ENCODE results near the gene ZNF792. TPM values are rescaled to one million over a fixed set of nuclear protein-coding genes. Genes with fewer than 3 reads are reported as not detected.
"Not testable (repeated sequence)": the region's sequence is repeated elsewhere in the genome, so short reads cannot be mapped to it uniquely, and the experiment has no call there.

ZNF792 gene
- total RNA-seq, 1 donor from 2014 or later = 5.0 TPM

DNA sequence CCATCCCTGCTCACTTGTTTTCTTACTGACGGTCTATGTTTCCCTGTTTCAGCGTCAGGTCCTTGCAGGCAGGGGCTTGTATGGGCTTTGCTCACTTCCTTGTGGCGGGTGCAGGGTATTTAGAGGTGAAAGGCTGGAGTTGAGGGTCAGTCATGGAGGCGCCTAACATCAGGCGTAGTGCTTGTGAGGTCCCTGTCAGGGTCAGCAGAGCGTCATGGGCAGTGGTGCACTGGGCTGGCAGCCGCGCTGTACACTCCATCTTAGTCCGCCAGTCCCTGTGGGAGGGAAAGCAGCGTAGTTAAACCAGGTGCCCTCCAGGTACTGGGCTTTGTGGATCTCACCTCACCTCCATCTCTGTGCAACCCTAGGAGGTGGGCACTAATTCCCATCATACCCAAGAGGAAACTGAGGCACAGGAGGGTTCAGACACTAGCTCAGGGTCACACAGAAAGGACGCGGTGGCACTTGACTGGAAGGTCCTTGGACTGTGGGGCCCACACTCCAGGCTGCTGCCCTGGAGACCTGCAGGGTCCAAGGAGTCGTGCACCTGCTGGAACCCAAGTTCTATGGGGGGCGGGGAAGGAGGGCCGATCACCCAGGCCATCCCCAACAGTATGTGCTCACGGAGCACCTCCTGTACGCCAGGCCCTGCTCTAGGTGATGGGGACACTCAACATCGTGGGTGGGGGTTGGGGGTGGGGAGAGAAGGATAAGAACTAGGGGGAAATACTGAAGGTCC is 40.7 kb upstream of the ZNF792 start:
- no peak overlapping the region for H3K4me3 Mint-ChIP-seq
- intact Hi-C loops (cut with micrococcal nuclease) = no loop called here
- H3K36me3 Mint-ChIP-seq (ENCODE audit: low read depth) = peaks cover 43% of the 10 kb centered on the region
- no peaks in the 10 kb centered on the region for H3K9me3 Mint-ChIP-seq
- peaks cover 37% of the 10 kb centered on the region for H3K4me1 Mint-ChIP-seq
- no peak for DNase-seq
- no peaks in the 10 kb centered on the region for H3K27me3 Mint-ChIP-seq
- peak overlapping the region; percentile 15 for H3K27ac Mint-ChIP-seq

DNA sequence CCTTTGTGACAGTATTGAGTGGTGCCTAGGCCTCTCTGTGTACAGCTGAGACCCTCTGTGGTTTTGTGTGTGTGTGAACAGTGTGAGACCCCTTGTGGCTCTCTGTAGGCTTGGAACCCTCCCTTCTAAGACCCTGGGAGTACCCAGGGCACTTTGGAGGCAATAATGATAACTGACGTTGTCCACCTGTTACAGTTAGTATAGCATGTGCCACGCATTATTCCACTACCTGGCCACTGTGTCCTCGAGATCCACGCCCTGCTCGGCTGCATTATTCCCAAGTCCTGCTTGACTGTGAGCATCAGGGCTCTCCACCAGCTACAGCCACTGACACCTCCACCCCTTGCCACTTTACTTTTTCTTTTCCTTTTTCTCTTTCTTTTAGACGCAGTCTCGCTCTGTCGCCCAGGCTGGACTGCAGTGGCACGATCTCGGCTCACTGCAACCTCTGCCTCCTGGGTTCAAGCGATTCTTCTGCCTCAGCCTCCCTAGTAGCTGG is 38.1 kb upstream of the ZNF792 start:
- H3K4me1 Mint-ChIP-seq = peaks cover 57% of the 10 kb centered on the region
- DNase-seq = no peak
- H3K36me3 Mint-ChIP-seq (ENCODE audit: low read depth) = peaks cover 38% of the 10 kb centered on the region
- H3K4me3 Mint-ChIP-seq = peak overlapping the region; percentile 97
- peak overlapping the region; percentile 95 for H3K27ac Mint-ChIP-seq
- intact Hi-C loops (cut with micrococcal nuclease) = no loop called here
- H3K9me3 Mint-ChIP-seq = no peaks in the 10 kb centered on the region
- no peaks in the 10 kb centered on the region for H3K27me3 Mint-ChIP-seq

GRCh38 chr19:35000647-35001501 is 36.8 kb upstream of the ZNF792 start:
- Mint-ChIP-seq H3K4me1 (peaks cover 56% of the 10 kb centered on the region), H3K27ac (peak overlapping the region; percentile 95), H3K36me3 (ENCODE audit: low read depth) (peaks cover 29% of the 10 kb centered on the region), H3K27me3 (no peaks in the 10 kb centered on the region), H3K9me3 (no peaks in the 10 kb centered on the region), H3K4me3 (peak overlapping the region; percentile 97)
- intact Hi-C loops (cut with micrococcal nuclease) = loop anchor here (1.0 kb wide), 2 partner anchors 11 to 28 kb away; no protein-coding TSS in a partner anchor
- peak; percentile 85 for DNase-seq

GRCh38 chr19:35000338-35000646 is 36.3 kb upstream of the ZNF792 start:
- Mint-ChIP-seq H3K4me3 (peak overlapping the region; percentile 97), H3K27me3 (no peaks in the 10 kb centered on the region), H3K27ac (no peak overlapping the region), H3K36me3 (ENCODE audit: low read depth) (peaks cover 27% of the 10 kb centered on the region), H3K9me3 (no peaks in the 10 kb centered on the region), H3K4me1 (peaks cover 53% of the 10 kb centered on the region)
- intact Hi-C loops (cut with micrococcal nuclease) = no loop called here
- no peak for DNase-seq

DNA sequence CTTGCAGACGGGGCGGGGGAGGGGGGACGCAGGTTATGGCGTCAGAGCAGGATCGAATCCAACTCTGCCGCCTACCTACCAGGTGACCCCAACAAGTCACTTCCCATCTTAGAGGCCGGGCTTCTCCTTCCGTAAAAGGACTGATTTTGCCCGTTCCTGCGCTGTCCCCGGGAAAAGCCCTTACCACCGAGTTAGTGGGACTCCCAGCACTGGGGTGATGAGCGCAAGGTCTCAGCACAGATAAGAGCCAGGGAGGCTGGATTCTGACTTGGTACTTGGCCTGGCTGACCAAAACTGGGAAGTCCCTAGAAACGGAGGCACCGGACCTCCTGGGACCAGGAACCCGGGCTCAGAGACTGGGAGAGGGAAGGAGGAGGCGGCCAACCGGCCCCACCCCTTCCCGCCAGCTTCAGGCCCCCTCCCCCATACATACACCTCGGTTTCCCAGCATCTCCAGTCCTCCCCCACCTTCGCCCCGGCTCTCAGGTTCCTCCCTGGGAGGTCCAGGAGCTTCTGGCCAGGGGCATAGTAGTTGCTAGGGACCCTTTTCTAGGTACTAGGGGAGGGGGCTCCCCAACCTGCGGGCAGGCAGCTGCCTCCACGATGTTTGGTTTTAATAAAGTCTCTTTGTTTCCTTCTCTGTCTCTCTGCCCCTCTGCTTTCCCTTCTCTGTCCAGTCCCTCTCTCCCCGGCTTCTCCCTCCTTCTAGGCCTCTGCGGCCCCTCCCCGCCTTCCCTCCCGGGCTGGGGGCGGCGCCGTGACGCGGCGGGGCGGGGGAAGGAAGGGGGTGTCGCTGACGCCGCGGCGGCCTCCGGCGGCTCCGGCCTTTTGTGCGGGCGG is 35.7 kb upstream of the ZNF792 start, which contains the start of gene GRAMD1A:
Gene GRAMD1A (plus strand): TSS at position 826 of the 840 bp plus-strand sequence. CDS start 156 bp downstream, outside the sequence.
- H3K27ac Mint-ChIP-seq = peak within 1 kb of the TSS; percentile 95
- intact Hi-C loops (cut with micrococcal nuclease) = no loop called here
- peak; percentile 94 for DNase-seq
- H3K9me3 Mint-ChIP-seq = no peaks in the 10 kb centered on the region
- peak within 1 kb of the TSS; percentile 97 for H3K4me3 Mint-ChIP-seq
- H3K36me3 Mint-ChIP-seq (ENCODE audit: low read depth) = peaks cover 26% of the 10 kb centered on the region
- no peaks in the 10 kb centered on the region for H3K27me3 Mint-ChIP-seq
- H3K4me1 Mint-ChIP-seq = peaks cover 52% of the 10 kb centered on the region

- intact Hi-C loops (cut with micrococcal nuclease) = no loop called here
- no peak for DNase-seq
- Mint-ChIP-seq H3K4me3 (peak overlapping the region; percentile 97), H3K9me3 (no peaks in the 10 kb centered on the region), H3K27me3 (no peaks in the 10 kb centered on the region), H3K27ac (peak overlapping the region; percentile 94), H3K4me1 (peaks cover 48% of the 10 kb centered on the region), H3K36me3 (ENCODE audit: low read depth) (peaks cover 22% of the 10 kb centered on the region)
Observed at GRCh38 chr19:34998777-34999497, 34.9 kb upstream of the ZNF792 start.

DNA sequence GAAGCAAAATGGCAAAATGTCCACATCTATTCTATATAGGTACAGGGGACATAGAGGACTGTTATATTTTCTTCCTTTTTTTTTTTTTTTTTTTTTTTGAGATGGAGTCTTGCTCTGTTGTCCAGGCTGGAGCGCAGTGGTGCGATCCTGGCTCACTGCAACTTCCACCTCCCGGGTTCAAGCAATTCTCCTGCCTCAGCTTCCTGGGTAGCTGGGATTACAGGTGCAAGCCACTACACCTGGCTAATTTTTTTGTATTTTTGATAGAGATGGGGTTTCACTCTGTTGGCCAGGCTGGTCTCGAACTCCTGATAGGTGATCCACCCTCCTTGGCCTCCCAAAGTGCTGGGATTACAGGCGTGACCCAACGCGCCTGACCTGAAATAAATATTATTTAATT is 34.2 kb upstream of the ZNF792 start:
- intact Hi-C loops (cut with micrococcal nuclease); H3K27me3 Mint-ChIP-seq; DNase-seq; H3K9me3 Mint-ChIP-seq: not testable (repeated sequence)
- H3K4me3 Mint-ChIP-seq = peak overlapping the region; percentile 20
- peaks cover 20% of the 10 kb centered on the region for H3K36me3 Mint-ChIP-seq (ENCODE audit: low read depth)
- H3K27ac Mint-ChIP-seq = peak overlapping the region; percentile 89
- H3K4me1 Mint-ChIP-seq = peaks cover 42% of the 10 kb centered on the region

DNA sequence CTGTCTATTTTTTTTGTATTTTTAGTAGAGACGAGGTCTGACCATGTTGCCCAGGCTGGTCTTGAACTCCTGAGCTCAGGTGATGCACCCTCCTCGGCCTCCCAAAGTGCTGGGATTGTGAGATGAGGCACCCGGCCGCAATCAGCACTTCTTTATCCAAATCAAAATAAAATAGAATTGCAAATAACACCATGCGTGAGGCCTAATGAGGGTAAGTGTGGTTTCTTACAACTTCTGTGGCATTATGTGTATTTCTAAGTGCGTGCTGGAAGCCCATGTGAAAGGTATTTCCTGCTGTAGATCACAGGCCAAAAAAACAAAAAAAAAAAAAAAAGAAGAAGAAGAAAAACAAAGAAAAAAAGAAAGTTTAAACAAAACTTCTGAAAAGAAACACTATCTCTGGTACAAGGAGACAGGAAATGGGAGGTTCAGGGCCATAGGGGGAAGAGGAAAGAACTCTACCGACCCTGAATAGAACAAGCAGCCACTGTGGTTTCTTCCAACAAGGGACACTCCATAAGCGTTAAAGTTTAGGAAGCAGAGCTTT is 33.1 kb upstream of the ZNF792 start:
- Mint-ChIP-seq H3K27ac (peak overlapping the region; percentile 89), H3K9me3 (no peaks in the 10 kb centered on the region), H3K27me3 (no peaks in the 10 kb centered on the region), H3K4me1 (peaks cover 33% of the 10 kb centered on the region), H3K36me3 (ENCODE audit: low read depth) (peaks cover 11% of the 10 kb centered on the region), H3K4me3 (peak overlapping the region; percentile 20)
- DNase-seq = peak; percentile 67
- intact Hi-C loops (cut with micrococcal nuclease) = no loop called here

GRCh38 chr19:34995551-34995950 is 31.5 kb upstream of the ZNF792 start:
- peaks cover 29% of the 10 kb centered on the region for H3K4me1 Mint-ChIP-seq
- no peaks in the 10 kb centered on the region for H3K9me3 Mint-ChIP-seq
- no peak overlapping the region for H3K4me3 Mint-ChIP-seq
- no peak for DNase-seq
- peaks cover 2% of the 10 kb centered on the region for H3K27me3 Mint-ChIP-seq
- H3K27ac Mint-ChIP-seq = peak overlapping the region; percentile 29
- intact Hi-C loops (cut with micrococcal nuclease) = no loop called here
- peaks cover 2% of the 10 kb centered on the region for H3K36me3 Mint-ChIP-seq (ENCODE audit: low read depth)

GRCh38 chr19:34994643-34995541 is 30.9 kb upstream of the ZNF792 start:
- no peak overlapping the region for H3K4me3 Mint-ChIP-seq
- H3K27ac Mint-ChIP-seq = no peak overlapping the region
- no peak for DNase-seq
- peaks cover 35% of the 10 kb centered on the region for H3K4me1 Mint-ChIP-seq
- peaks cover 2% of the 10 kb centered on the region for H3K36me3 Mint-ChIP-seq (ENCODE audit: low read depth)
- H3K9me3 Mint-ChIP-seq = no peaks in the 10 kb centered on the region
- H3K27me3 Mint-ChIP-seq = peaks cover 2% of the 10 kb centered on the region
- intact Hi-C loops (cut with micrococcal nuclease) = no loop called here

GRCh38 chr19:34994286-34994642 is 30.2 kb upstream of the ZNF792 start:
- DNase-seq = no peak
- H3K27me3 Mint-ChIP-seq = peaks cover 2% of the 10 kb centered on the region
- H3K4me3 Mint-ChIP-seq = no peak overlapping the region
- peaks cover 33% of the 10 kb centered on the region for H3K4me1 Mint-ChIP-seq
- peaks cover 2% of the 10 kb centered on the region for H3K36me3 Mint-ChIP-seq (ENCODE audit: low read depth)
- H3K9me3 Mint-ChIP-seq = no peaks in the 10 kb centered on the region
- intact Hi-C loops (cut with micrococcal nuclease) = no loop called here
- no peak overlapping the region for H3K27ac Mint-ChIP-seq

DNA sequence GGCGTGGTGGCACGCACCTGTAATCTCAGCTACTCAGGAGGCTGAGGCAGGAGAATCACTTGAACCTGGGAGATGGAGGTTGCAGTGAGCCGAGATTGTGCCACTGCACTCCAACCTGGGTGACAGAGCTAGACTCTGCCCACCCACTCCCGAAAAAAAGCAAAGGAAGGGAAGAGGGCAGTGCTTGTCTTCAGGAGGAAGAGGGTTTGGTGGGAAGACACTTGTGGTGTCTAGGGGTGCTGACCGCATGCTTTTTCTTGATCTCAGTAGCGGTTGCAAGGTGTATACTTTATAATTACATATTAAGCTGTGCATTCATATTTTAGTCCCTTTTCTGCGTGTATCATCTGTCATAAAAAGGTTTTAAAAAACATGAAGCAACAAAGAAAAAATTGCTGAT is 28.6 kb upstream of the ZNF792 start:
- peaks cover 30% of the 10 kb centered on the region for H3K4me1 Mint-ChIP-seq
- H3K4me3 Mint-ChIP-seq; H3K27ac Mint-ChIP-seq; intact Hi-C loops (cut with micrococcal nuclease); H3K27me3 Mint-ChIP-seq; DNase-seq; H3K36me3 Mint-ChIP-seq (ENCODE audit: low read depth); H3K9me3 Mint-ChIP-seq: not testable (repeated sequence)
